Endothelial cell of umbilical vein (primary cell): ENCODE data around the gene MICALL1. TPM values are rescaled to one million over a fixed set of nuclear protein-coding genes. Genes with fewer than 3 reads are reported as not detected.

Experiments used
- BruUV-seq: library from RNA; stranded (reverse); fragments of 400-500 nt; replicated peaks from 2 replicates; lab custom pipeline; 2021; lab: Mats Ljungman, UMichigan
- CTCF ChIA-PET: fragments of 300-600, 350-600 bp; sonication (Branson Sonifier 250); formaldehyde crosslinking; loops from one replicate; lab custom pipeline; 2021; ENCODE audit warnings: antibody characterized with exemption, inconsistent platforms; lab: Charles Lee
- POLR2A ChIA-PET: fragments of 300-600, 350-600 bp; sonication (Branson Sonifier 250); formaldehyde crosslinking; loops from one replicate; lab custom pipeline; 2021; ENCODE audit warnings: antibody characterized with exemption, inconsistent platforms; lab: Charles Lee
- DNase-seq: peaks from one replicate; pipeline ENCODE4 v3.0.0-alpha.2; 2011; ENCODE audit warnings: low read depth, low spot score
- FAIRE-seq: peaks from 2 replicates; lab custom pipeline; 2011; peaks lifted over from hg19 to GRCh38; lab: Jason Lieb, UNC
- H2AFZ ChIP-seq: 2 replicates; pipeline ENCODE4 v1.6.0; 2012; ENCODE audit warnings: low read depth, low read length, control low read depth, inconsistent platforms
- H3K27ac ChIP-seq: 2 replicates; pipeline ENCODE4 v1.5.1; 2011; ENCODE audit warnings: low read depth, mild to moderate bottlenecking, control low read depth, low read length, moderate library complexity; ENCODE audit not compliant: insufficient read depth
- H3K27me3 ChIP-seq, 2 experiments: 2 replicates each; pipeline versions ENCODE4 v1.6.0 to v1.6.1; 2011; ENCODE audit warnings: low read length in 2 of 2, mixed read lengths in 1 of 2; ENCODE audit not compliant: control insufficient read depth in 2 of 2, insufficient read depth in 2 of 2
- H3K36me3 ChIP-seq, 2 experiments: 2 replicates in 1 of 2; 3 replicates in 1 of 2; pipeline ENCODE4 v1.5.1; 2011; ENCODE audit warnings: low read length in 2 of 2, mild to moderate bottlenecking in 1 of 2, moderate library complexity in 1 of 2; ENCODE audit not compliant: control insufficient read depth in 2 of 2, insufficient read depth in 2 of 2; ENCODE audit errors: extremely low read depth in 1 of 2
- H3K4me1 ChIP-seq: 3 replicates; pipeline ENCODE4 v1.5.1; 2011; ENCODE audit warnings: mild to moderate bottlenecking, low read length; ENCODE audit not compliant: control insufficient read depth, insufficient read depth; ENCODE audit errors: extremely low read depth
- H3K4me2 ChIP-seq: 2 replicates; pipeline ENCODE4 v1.6.1; 2011; ENCODE audit warnings: low read length, control low read depth, mixed read lengths; ENCODE audit not compliant: insufficient read depth
- H3K4me3 ChIP-seq, 3 experiments: fragments of 200-600 bp in 1 of 3; sonication (generic), shearing (Covaris generic) in 1 of 3; replicated peaks in 1 of 3; 2 replicates each; pipeline ENCODE4 v1.5.1; 2011 to 2016; ENCODE audit warnings: control low read depth in 3 of 3, low read length in 3 of 3, mild to moderate bottlenecking in 2 of 3, inconsistent platforms in 1 of 3, low read depth in 1 of 3, moderate library complexity in 1 of 3; ENCODE audit not compliant: insufficient read depth in 1 of 3
- H3K79me2 ChIP-seq: 2 replicates; pipeline ENCODE4 v1.6.0; 2012; ENCODE audit warnings: low read length, inconsistent platforms; ENCODE audit not compliant: control insufficient read depth, insufficient read depth
- H3K9ac ChIP-seq: replicated peaks from 2 replicates; pipeline ENCODE3; 2011; ENCODE audit warnings: low read length, control low read depth; ENCODE audit not compliant: insufficient read depth; ENCODE audit errors: extremely low read depth
- H3K9me1 ChIP-seq: replicated peaks from 3 replicates; pipeline ENCODE4 v1.6.0; 2011; ENCODE audit warnings: mild to moderate bottlenecking, low read length; ENCODE audit not compliant: control insufficient read depth, insufficient read depth; ENCODE audit errors: extremely low read depth
- H3K9me3 ChIP-seq: replicated peaks from 2 replicates; pipeline ENCODE4 v1.5.1; 2012; ENCODE audit warnings: low read length, inconsistent platforms; ENCODE audit not compliant: control insufficient read depth, insufficient read depth
- H4K20me1 ChIP-seq: replicated peaks from 2 replicates; pipeline ENCODE3; 2011; ENCODE audit warnings: mild to moderate bottlenecking, low read length; ENCODE audit not compliant: control insufficient read depth, insufficient read depth; ENCODE audit errors: extremely low read depth
- CTCF ChIP-seq, 2 donors: IDR thresholded peaks; 1 replicate in 1 of 2; 2 replicates in 1 of 2; pipeline ENCODE4 v1.5.1; 2011; ENCODE audit warnings: low read length in 2 of 2, mild to moderate bottlenecking in 2 of 2, moderate library complexity in 2 of 2, control low read depth in 1 of 2, inconsistent platforms in 1 of 2, low read depth in 1 of 2; ENCODE audit not compliant: insufficient read depth in 1 of 2; ENCODE audit errors: extremely low read depth in 1 of 2
- EZH2 ChIP-seq: IDR thresholded peaks from 2 replicates; pipeline ENCODE4 v1.6.1; 2012; ENCODE audit warnings: borderline replicate concordance, low read depth, mild to moderate bottlenecking, moderate library complexity, low read length, inconsistent platforms; ENCODE audit not compliant: severe bottlenecking
- FOS ChIP-seq: IDR thresholded peaks from 2 replicates; pipeline ENCODE4 v1.6.1; 2011; ENCODE audit warnings: mild to moderate bottlenecking, low read length, moderate library complexity, borderline replicate concordance; ENCODE audit not compliant: insufficient read depth
- GATA2 ChIP-seq: IDR thresholded peaks from 2 replicates; pipeline ENCODE4 v1.7.0; 2011; ENCODE audit warnings: low read depth, mild to moderate bottlenecking, moderate library complexity, mixed read lengths, low read length; ENCODE audit not compliant: insufficient read length, insufficient read depth
- JUN ChIP-seq: IDR thresholded peaks from 2 replicates; pipeline ENCODE4 v1.6.1; 2011; ENCODE audit warnings: borderline replicate concordance, low read depth; ENCODE audit not compliant: insufficient read length, insufficient read depth
- MAX ChIP-seq: IDR thresholded peaks from 2 replicates; pipeline ENCODE4 v1.6.1; 2011; ENCODE audit not compliant: insufficient read depth, insufficient read length
- MYC ChIP-seq: IDR thresholded peaks from one replicate; pipeline ENCODE4 v1.6.1; 2011; ENCODE audit warnings: mild to moderate bottlenecking, low read depth, low read length
- POLR2A ChIP-seq: IDR thresholded peaks from 2 replicates; pipeline ENCODE4 v1.6.1; 2012; ENCODE audit warnings: low read depth, mild to moderate bottlenecking, control low read depth, low read length
- POLR2AphosphoS5 ChIP-seq: IDR thresholded peaks from 2 replicates; pipeline ENCODE4 v1.6.1; 2012; ENCODE audit warnings: low read depth, mild to moderate bottlenecking, control low read depth, low read length, moderate library complexity; ENCODE audit not compliant: insufficient read depth
- dilution Hi-C: fragments of 300-500 bp; cut with MboI; formaldehyde crosslinking; loops from one replicate; pipeline ENCODE4 v1.15.0; 2019; ENCODE audit warnings: low sequenced_read_pairs; ENCODE audit not compliant: extremely low pct_ligation_motif_present
- intact Hi-C: fragments of 100-400 bp; cut with micrococcal nuclease; formaldehyde crosslinking; loops from one replicate; pipeline ENCODE4 v1.10.0; 2022
- polyA plus RNA-seq, 4 experiments: library from polyadenylated mRNA; depleted of rRNA in 3 of 4; stranded (reverse) in 3 of 4; unstranded in 1 of 4; fragments of >200 nt; gene quantifications; 2 replicates each; pipeline versions ENCODE4 v1.2.1 to v1.2.3, GENCODE V29; 2011 to 2012; ENCODE audit warnings: missing spikeins in 1 of 4
- total RNA-seq: library from RNA; stranded (reverse); gene quantifications from 2 replicates; pipeline ENCODE4 v1.2.3, GENCODE V29; 2021

MICALL1 gene
- total and polyA plus RNA-seq, 2 donors (not counting 3 experiments of a cell fraction or from before 2014, with no cell fraction given), result 23.9 to 66.9 TPM

- no peaks in the 10 kb centered on the region for H3K9me1 ChIP-seq
- DNase-seq, result no peak
- TF ChIP-seq GATA2 (no peak), JUN (no peak), EZH2 (peak; percentile 35), FOS (no peak), POLR2AphosphoS5 (no peak), MYC (no peak), CTCF (IDR thresholded peaks at IDR 0.05; ENCODE audit: extremely low read depth in 1 of 2, insufficient read depth in 1 of 2, low read depth in 1 of 2, low read length in 2 of 2) (peak; percentile 32 to 37), MAX (no peak), POLR2A (no peak)
- H3K27ac ChIP-seq, result no peak overlapping the region
- H3K36me3 ChIP-seq, result no peaks in the 10 kb centered on the region
- FAIRE-seq, result no peak
- no TSS peak for BruUV-seq
- ChIA-PET POLR2A (no interaction called here), CTCF (interaction anchor here (1.1 to 1.3 kb wide), 3 partner anchors 12 to 51 kb away, joined by 3 to 4 read pairs (median 4); no protein-coding TSS in a partner anchor)
- H3K9me3 ChIP-seq, result no peaks in the 10 kb centered on the region
- no peak overlapping the region for H3K4me2 ChIP-seq
- H3K4me1 ChIP-seq, result no peaks in the 10 kb centered on the region
- no peaks in the 10 kb centered on the region for H4K20me1 ChIP-seq
- no peak overlapping the region for H3K9ac ChIP-seq
- H3K4me3 ChIP-seq, result no peak overlapping the region
- intact Hi-C loops, result no loop called here
- dilution Hi-C loops, result no loop called here
- H3K79me2 ChIP-seq, result no peaks in the 10 kb centered on the region
- H2AFZ ChIP-seq, result no peak overlapping the region
- no peaks in the 10 kb centered on the region for H3K27me3 ChIP-seq
These were observed 77.1 kb downstream of the MICALL1 start for GRCh38 chr22:37982938-37983859.
